AG09309 (cell line): ENCODE results near the gene NSUN2.

Source experiments
- DNase-seq: peaks from one replicate; pipeline ENCODE4 v3.0.0-alpha.2; 2010; ENCODE audit warnings: low read depth
- H3K4me3 ChIP-seq: 2 replicates; pipeline ENCODE4 v1.5.1; 2011; ENCODE audit warnings: mild to moderate bottlenecking, low read depth, low read length, moderate library complexity; ENCODE audit not compliant: control insufficient read depth
- CTCF ChIP-seq: IDR thresholded peaks from 2 replicates; pipeline ENCODE4 v1.5.1; 2011; ENCODE audit warnings: mild to moderate bottlenecking, low read depth, low read length, inconsistent platforms; ENCODE audit not compliant: insufficient read depth, control insufficient read depth; ENCODE audit errors: missing control alignments

NSUN2 gene

GRCh38 chr5:6570530-6570929 lies 62.3 kb downstream of the NSUN2 start:
- H3K4me3 ChIP-seq = no peak overlapping the region
- TF ChIP-seq CTCF = no peak
- no peak for DNase-seq

GRCh38 chr5:6568889-6569288 lies 64.0 kb downstream of the NSUN2 start:
- no peak overlapping the region for H3K4me3 ChIP-seq
- DNase-seq = no peak
- TF ChIP-seq CTCF = no peak

GRCh38 chr5:6568383-6568782 lies 64.5 kb downstream of the NSUN2 start:
- DNase-seq = no peak
- H3K4me3 ChIP-seq = no peak overlapping the region
- TF ChIP-seq CTCF = no peak

- TF ChIP-seq CTCF = no peak
- DNase-seq = no peak
- no peak overlapping the region for H3K4me3 ChIP-seq
Measured at GRCh38 chr5:6567835-6568234, 65.0 kb downstream of the NSUN2 start.

GRCh38 chr5:6567068-6567467 lies 65.8 kb downstream of the NSUN2 start:
- no peak overlapping the region for H3K4me3 ChIP-seq
- DNase-seq = no peak
- no peak for TF ChIP-seq CTCF

- no peak for TF ChIP-seq CTCF
- H3K4me3 ChIP-seq = no peak overlapping the region
- no peak for DNase-seq
Measured at GRCh38 chr5:6565492-6565891, 67.4 kb downstream of the NSUN2 start.
